HG03439 (cell line): Measurements from ENCODE around the gene USP53.
A peak's percentile ranks its signal among the peaks of the same experiment; 100 is the strongest.
"Not testable (repeated sequence)": the region's sequence is repeated elsewhere in the genome, so short reads cannot be mapped to it uniquely, and the experiment has no call there.

ENCODE experiments used
- ATAC-seq: cut with Tn5 transposase; IDR thresholded peaks from one replicate; pipeline ENCODE4 v1.9.1; 2021; ENCODE audit warnings: mild to moderate bottlenecking, moderate library complexity; ENCODE audit not compliant: unreplicated experiment

The USP53 gene

DNA sequence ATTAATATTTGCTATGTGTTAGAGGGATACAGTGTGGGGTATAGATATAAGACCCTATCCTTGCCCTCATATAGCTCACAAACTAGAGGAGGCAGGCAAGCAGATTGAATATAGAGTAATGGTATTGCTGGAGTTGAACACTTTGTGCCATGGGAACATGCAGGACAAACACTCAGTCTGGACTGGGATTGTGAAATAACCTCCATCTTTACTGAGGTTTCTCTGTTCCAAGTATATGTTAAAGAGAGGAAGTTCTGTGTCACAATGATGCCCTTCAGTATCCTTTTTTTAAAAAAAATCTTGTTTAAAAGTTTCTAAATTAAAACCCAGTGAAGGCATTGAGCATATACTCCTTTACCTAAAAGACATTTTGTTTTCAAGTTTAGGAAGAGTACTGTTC lies 100.7 kb downstream of the USP53 start:
- no peak for ATAC-seq

DNA sequence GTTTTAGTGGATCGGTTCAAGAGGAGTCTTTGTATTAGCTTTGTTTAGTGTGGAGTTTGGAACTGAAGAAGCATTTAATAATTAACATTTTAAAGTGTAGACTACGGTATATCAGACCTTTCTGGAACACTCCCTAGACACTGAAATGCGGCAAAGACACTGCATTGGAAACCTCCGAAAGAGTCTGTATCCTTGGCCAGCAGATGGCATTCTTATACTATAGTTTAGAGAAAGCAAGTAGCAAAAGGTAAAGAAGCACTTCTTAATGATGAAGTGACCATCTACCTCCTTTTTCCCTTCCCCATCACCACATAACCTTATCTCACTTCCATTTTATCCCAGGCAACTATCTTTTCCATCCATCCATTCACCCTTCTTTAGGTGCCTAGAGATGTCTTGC lies 101.8 kb downstream of the USP53 start:
- ATAC-seq = peak; percentile 62

DNA sequence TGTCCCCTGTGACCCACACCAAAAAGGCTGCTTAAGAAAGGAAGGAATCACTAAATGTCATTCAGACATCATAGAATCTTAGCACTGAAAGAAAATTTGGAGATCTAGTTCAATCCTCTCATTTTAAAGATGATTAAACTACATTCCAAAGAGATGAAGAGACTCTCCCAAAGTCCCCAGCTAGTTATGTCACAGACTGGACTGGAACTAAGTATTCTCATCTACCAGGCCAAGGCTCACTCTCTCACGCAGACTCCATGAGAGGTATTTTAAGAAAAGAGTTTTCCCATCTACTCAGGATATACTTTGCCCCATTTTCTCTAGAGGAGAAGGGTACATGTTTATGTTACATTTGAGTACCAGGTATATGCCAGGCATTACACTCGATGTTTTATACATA lies 102.5 kb downstream of the USP53 start:
- ATAC-seq = no peak

DNA sequence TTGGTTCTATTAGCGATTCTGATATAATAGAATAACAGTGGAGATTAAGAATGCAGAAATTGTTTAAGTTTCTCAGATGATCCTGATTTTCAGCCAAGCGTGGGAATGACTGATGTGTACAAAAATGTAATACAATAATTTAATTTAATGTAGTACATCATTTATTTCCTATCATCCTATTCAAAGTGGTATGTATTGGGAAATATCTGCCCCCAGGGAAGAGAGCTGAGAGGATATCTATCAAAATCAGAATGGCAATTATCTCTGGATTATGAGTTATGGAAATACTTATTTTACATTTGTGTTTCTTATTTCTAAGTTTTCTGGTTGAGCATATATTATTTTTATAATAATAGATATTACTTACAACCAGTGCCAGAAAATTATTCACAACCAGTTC lies 105.5 kb downstream of the USP53 start:
- no peak for ATAC-seq

DNA sequence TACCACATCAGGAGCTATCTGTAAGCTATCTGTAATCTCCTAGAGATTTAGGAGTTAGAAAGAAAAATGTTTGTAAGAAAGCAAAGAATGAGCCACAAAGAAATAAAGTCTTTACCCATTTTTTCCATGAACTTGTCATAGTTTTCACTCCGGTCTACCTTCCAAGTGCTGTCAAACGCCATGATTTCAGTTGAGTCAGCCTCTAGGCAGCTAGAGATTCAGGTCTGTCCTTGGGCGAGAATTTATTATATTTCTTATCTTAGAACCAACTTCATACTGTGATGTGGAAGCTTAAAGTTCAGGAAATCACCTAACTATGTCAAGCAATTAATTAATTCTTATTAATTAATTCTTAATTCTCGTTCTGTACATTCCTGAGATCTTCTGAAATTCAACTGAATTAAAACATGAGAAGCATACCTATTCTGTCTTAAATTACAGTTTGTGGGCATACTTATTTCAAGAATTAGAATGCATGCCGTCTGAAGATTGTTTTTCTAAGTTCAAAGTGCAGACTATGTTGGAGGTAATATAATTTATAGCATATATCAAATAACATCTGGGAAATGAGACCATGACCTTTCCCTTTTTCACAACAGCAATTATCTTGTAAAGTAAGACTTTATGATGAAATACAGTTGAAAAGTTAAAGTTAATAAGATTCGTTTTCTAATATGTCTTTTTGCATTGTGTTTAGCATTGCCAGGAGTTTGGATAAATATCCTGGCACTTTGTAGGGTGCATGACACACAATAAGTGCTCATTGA lies 109.6 kb downstream of the USP53 start, which contains the start of gene FABP2:
FABP2 (minus strand) TSS at position 218 of the 767 bp plus-strand sequence; CDS start at position 182, 36 bp downstream.
- ATAC-seq = no peak

DNA sequence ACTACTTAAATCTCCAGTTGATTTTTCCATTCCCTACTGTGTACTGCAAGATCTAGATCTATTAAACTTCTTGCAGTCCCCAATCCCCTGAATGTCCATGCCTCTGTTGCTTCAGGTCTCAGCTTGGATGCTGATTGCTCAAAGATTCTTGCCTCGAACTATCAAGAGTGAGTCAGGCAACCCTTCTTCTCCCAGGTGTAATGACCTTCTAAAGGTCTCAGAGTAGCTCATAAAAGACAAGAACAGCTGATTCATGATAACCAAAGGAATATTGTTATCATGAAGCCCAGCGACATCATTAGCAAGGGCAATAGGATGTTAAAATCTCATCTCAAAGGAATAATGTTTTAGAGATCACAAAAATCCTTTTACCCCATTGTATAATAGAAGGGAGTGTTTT lies 116.2 kb downstream of the USP53 start:
- no peak for ATAC-seq

DNA sequence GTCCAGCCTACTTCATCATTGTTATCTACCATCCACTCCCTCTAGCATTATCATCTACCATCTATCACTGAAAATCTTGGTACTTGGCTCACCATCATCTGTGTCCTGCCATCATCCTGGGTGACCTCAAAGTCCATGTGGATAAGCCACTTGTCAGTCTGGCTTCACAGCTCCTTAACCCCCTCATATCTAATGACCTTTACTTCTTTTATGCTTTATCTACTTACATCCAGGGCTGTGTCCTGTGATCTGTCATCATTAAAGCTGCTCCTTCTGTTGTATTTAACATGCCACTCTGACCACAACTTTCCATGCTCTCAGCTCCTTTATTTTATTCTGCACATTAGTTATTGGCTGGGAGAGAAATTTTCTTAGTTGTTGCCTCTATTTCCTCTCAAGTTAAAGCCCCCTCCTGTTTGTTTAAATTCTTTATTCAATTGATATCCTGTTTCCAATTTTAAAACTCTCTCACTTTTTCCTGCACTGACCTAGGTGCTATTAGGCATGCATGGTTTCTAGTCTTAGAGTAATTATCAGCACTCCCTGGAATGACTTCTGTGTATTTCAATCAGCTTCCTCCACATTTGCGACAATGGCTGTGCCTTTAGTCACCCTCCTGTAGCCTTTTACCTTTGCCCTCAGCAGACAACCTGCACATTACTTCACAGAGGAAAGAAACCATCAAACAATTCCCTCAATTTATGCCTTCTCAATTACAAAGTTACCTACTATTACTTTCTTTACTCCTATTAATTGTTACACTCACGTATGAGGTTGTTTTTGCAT lies 117.5 kb downstream of the USP53 start:
- no peak for ATAC-seq

DNA sequence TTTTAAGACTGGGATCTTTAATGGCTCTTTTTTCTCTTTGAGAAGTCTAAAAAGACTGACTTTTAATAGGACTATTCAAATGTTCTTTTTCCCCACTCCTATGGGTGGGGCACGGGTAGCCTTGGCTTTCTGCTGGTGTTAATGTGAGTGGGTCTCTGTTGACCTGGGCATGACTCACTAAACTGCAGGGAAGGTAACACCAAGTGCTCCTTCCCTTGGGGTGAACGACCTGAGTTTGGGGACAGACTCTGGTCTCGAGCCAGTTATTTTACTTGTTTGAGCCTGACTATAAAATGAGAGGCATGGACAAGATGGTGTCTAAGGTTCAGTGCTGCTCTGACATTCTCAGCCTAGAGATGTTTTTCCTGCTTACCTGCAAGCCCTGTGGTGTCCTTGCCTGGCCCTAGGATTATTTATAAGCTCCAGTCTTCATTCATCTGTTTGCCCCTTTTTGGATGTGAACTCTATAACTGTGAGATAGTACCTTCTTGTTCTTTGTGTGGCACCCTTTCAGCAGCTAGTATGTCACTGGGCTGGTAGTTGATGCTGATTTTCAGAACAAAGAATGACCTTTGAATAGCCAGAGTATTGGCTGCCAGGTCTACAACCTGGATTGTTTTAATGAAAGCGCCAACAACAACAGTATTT lies 123.9 kb downstream of the USP53 start:
- ATAC-seq = not testable (repeated sequence)

DNA sequence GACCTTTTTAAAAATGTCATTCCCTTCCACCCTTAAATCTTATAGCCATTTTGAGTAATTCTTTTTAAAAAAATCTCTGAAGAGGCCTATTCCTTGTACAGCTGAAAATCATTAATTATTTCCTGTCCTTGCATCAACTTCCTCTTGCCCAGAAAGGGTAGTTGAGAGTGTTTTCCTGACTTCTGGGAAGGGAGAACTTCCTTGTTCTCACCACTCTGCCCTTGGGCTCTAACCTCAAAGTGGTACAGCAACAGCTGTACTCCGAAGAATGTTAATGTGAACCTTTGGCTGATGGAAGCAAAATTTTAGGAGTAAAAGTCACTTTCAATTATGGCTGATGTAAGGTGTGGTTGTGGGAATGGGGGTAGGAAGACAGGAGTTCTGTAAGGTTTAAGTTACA lies 124.5 kb downstream of the USP53 start:
- no peak for ATAC-seq

DNA sequence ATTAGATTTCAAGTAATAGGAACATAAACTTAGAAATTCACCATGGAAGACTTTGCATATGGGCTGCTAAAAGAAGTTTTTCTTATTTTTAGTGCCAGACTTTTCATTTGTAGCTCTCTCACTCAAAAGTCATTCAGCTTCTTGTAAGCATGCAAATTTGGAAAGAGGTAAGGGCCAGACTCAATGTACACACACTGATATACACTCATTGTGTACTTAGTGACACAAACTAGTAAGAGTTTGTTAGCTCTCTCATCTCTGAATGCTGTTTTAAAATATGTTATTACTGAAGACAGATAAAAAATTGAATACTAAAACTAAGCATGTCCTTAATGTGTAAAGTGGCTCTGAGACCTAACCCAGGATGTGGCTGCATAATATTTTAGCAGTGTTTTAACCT lies 127.4 kb downstream of the USP53 start:
- ATAC-seq = not testable (repeated sequence)

DNA sequence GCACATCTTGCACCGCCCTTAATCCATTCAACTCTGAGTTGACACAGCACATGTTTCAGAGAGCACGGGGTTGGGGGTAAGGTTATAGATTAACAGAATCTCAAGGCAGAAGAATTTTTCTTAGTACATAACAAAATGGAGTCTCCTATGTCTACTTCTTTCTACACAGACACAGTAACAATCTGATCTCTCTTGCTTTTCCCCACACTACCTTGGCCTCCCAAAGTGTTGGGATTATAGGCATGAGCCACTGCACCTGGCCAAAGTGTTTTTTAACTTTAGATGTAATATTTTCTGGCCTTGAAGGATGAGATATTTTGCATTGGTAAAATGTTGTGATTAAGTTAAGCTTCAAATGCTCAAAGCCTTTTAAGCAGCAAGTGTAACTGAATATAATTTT lies 130.8 kb downstream of the USP53 start:
- not testable (repeated sequence) for ATAC-seq
